Epithelial cell of proximal tubule (primary cell): Measurements from ENCODE around the gene KCNMA1. TPM values are rescaled to one million over a fixed set of nuclear protein-coding genes. Genes with fewer than 3 reads are reported as not detected.
A peak's percentile ranks its signal among the peaks of the same experiment; 100 is the strongest.

Experiments used
- DNase-seq: peaks from one replicate; pipeline ENCODE4 v3.0.0-alpha.2; 2011; ENCODE audit warnings: low read depth
- H3K4me3 ChIP-seq: 2 replicates; pipeline ENCODE4 v1.5.1; 2011; ENCODE audit warnings: low read depth, mild to moderate bottlenecking, low read length
- CTCF ChIP-seq: conservative IDR thresholded peaks from 2 replicates; pipeline ENCODE4 v1.5.1; 2012; ENCODE audit warnings: low read depth, mild to moderate bottlenecking, low read length
- total RNA-seq: library from RNA; depleted of rRNA; stranded (reverse); fragments of >200 nt; gene quantifications from 2 replicates; pipeline ENCODE4 v1.2.3, GENCODE V29; 2015

KCNMA1 gene
- total RNA-seq, 1 donor from 2014 or later, result 12.5 TPM

- H3K4me3 ChIP-seq, result no peak overlapping the region
- no peak for TF ChIP-seq CTCF
Measured at GRCh38 chr10:77304192-77304591, 333.4 kb downstream of the KCNMA1 start.

DNA sequence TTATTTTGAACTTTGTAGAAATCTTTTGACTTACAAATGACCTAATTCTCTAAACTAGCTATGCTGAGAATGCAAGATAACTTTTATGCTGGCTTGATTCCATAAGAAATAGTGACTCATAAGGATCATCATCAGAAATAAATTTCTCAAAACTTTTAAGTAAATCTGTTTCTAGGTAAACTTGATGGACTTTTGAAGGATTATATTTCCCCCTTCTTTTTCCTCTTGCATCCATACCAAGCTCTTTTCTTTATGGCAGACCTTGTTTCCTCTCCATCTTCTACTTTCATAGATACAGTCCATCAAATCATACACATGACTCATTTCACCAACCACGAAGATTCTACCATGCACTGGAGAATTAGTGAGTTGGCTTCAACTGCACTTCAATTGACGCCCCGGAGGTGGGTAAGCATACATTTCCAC is 336.3 kb downstream of the KCNMA1 start:
- no peak for DNase-seq
- no peak for TF ChIP-seq CTCF
- H3K4me3 ChIP-seq, result no peak overlapping the region

More at GRCh38 chr10:77304192-77304591, 333.4 kb downstream of the KCNMA1 start:
- DNase-seq, result no peak

- TF ChIP-seq CTCF, result no peak
- no peak overlapping the region for H3K4me3 ChIP-seq
- no peak for DNase-seq
Measured at GRCh38 chr10:77300682-77301302, 336.8 kb downstream of the KCNMA1 start.

GRCh38 chr10:77299320-77299719 is 338.3 kb downstream of the KCNMA1 start:
- TF ChIP-seq CTCF, result no peak
- no peak for DNase-seq
- H3K4me3 ChIP-seq, result no peak overlapping the region

GRCh38 chr10:77297393-77297739 is 340.2 kb downstream of the KCNMA1 start:
- no peak overlapping the region for H3K4me3 ChIP-seq
- DNase-seq, result no peak
- no peak for TF ChIP-seq CTCF

DNA sequence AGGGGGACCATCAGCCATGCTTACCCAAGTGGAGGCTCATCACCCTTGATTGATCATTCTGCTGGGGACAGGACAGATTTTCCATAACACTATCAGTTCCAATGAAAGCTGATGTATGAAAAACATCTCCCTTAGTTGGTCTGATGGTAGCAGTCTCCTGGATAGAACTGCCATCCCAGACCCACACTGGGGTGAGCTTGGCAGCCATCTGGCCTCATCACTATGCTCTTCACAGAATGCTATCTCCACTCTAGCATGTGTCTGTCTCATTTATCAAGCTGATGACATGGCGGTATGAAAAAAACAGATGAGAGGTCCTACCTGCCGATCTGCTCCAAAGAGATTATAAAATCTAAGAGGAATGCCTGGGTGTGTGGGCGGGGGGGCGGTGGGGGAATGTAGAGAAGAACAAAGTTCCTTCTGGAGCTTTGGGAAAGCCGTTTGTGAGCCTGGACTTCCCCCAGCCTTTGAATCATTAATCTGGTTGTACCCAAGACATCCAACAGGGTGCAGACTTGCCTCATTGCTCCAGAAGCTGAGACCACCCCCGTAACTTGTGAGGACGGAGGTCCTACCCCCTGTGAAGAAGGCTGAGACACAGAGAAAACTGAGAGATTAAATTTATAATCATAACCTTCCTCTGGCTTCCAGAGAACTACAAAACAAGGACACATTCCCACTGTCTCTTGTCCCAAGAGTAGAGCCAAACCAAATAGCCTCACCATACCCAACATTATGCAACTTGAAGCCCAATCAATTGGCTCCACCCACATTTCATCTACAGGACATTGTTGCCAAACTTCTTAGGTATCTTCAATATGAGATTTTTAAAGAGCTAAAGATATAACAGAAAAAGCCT is 340.8 kb downstream of the KCNMA1 start:
- peak; percentile 41 for TF ChIP-seq CTCF
- no peak overlapping the region for H3K4me3 ChIP-seq
- DNase-seq, result no peak
